LNCaP clone FGC (cell line): Measurements from ENCODE around the gene PUDP.

Experiments used
- DNase-seq: peaks from one replicate; pipeline ENCODE4 v3.0.0-alpha.2; 2011; ENCODE audit warnings: low read depth
- H3K4me3 ChIP-seq: 2 replicates; pipeline ENCODE4 v1.5.1; 2011; ENCODE audit warnings: mild to moderate bottlenecking, low read depth, low read length, control low read depth
- TF ChIP-seq, protein P1 (sequence below): IDR thresholded peaks from 2 replicates; pipeline ENCODE4 v1.5.1; 2012; ENCODE audit warnings: mild to moderate bottlenecking; ENCODE audit not compliant: control insufficient read depth, insufficient read depth; ENCODE audit errors: extremely low read depth

Gene PUDP

GRCh38 chrX:7159149-7159861 lies 11.4 kb upstream of the PUDP start:
- DNase-seq: no peak
- TF ChIP-seq, protein P1, sequence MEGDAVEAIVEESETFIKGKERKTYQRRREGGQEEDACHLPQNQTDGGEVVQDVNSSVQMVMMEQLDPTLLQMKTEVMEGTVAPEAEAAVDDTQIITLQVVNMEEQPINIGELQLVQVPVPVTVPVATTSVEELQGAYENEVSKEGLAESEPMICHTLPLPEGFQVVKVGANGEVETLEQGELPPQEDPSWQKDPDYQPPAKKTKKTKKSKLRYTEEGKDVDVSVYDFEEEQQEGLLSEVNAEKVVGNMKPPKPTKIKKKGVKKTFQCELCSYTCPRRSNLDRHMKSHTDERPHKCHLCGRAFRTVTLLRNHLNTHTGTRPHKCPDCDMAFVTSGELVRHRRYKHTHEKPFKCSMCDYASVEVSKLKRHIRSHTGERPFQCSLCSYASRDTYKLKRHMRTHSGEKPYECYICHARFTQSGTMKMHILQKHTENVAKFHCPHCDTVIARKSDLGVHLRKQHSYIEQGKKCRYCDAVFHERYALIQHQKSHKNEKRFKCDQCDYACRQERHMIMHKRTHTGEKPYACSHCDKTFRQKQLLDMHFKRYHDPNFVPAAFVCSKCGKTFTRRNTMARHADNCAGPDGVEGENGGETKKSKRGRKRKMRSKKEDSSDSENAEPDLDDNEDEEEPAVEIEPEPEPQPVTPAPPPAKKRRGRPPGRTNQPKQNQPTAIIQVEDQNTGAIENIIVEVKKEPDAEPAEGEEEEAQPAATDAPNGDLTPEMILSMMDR: no peak

DNA sequence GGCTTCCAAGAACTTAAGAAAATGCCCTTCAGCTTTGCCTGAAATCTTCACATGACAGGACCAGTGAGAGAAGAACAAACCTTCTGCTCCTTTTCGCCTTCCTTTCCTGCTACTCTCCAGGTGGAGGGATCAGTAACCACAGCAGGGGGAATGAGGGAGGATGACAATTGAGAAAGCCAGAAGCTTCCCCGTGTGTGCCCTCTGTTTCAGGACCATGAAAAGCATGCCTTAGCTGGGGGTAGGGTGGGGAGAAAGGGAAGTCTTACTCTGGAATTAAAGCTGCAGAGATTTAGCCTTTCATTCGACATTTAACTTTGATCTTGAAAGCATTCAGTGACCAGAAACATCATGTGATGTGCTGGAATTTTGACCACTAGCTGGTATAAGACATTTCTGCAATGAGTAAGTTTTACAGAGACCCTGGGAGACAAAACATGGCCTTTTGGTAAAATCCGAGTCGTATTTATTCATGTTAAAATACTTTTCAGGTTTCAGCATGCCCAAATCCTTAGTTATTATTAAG lies 10.6 kb upstream of the PUDP start:
- DNase-seq: no peak
- H3K4me3 ChIP-seq: no peak overlapping the region
- TF ChIP-seq, protein P1: no peak

More at GRCh38 chrX:7159149-7159861, 11.4 kb upstream of the PUDP start:
- no peak overlapping the region for H3K4me3 ChIP-seq

DNA sequence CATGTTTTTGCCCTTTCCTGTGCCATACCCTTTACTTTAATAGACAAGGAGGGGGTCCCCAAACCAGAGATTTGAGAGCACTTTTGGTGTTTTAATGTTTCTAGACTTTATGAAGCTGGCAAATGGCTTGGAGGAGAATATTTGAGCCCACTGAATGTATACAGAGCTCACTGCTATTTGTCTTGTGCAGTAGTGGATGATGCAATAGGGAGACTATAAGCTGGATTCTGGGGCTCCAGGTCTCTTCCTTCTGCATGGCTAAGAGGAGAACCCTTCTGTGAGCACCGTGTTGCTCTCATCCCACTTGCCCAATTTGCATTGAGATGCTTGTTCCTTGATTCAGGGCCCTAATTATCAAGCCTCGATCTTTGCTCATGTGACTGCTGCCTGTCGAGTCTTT lies 8.9 kb upstream of the PUDP start:
- no peak for DNase-seq
- TF ChIP-seq, protein P1: no peak
- H3K4me3 ChIP-seq: no peak overlapping the region

DNA sequence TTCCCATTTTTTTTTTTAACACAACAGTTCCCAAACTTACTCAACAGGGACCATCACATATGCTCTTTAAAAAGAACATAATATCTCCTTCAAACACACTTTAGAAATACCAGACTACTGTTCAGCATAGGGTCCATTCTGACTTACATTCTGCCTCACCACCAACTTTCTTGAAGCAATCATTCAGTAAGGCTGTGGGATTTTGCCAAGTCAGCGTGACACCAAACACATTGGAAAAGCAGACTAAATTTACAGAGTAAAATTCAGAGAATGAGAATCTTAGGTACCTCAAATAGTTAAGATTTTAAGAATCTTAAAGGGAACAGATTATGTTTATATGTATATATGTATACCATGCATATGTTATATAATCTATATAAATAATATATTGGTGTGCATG lies 7.2 kb upstream of the PUDP start:
- DNase-seq: no peak
- H3K4me3 ChIP-seq: no peak overlapping the region
- TF ChIP-seq, protein P1: no peak

GRCh38 chrX:7154041-7154597 lies 6.2 kb upstream of the PUDP start:
- TF ChIP-seq, protein P1: no peak
- no peak overlapping the region for H3K4me3 ChIP-seq
- no peak for DNase-seq

DNA sequence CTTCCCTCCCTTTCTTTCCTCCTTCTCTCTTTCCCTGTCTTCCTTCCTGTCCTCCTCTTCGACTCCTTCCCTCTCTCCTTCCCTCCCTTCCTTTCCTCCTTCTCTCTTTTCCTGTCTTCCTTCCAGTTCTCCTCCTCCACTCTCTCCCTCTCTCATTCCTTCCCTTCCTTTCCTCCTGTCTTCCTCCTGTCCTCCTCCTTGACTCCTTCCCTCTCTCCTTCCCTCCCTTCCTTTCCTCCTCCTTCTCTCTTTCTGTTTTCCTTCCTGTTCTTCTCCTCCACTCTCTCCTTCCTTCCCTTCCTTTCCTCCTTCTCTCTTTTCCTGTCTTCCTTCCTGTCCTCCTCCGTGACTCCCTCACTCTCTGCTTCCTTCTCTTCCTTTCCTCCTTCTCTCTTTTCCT lies 5.3 kb upstream of the PUDP start:
- TF ChIP-seq, protein P1: no peak
- no peak for DNase-seq
- H3K4me3 ChIP-seq: no peak overlapping the region
